VCaP (cell line): ENCODE measurements around the gene ROCK2.
"Not testable (repeated sequence)": the region's sequence is repeated elsewhere in the genome, so short reads cannot be mapped to it uniquely, and the experiment has no call there.

ENCODE experiments used
- H3K27ac ChIP-seq: fragments of 450-650 bp; 2 replicates; pipeline ENCODE4 v1.5.1; 2017
- TF ChIP-seq, protein P1 (sequence below): fragments of 450-650 bp; conservative IDR thresholded peaks from 2 replicates; pipeline ENCODE4 v1.5.1; 2017; ENCODE audit warnings: mild to moderate bottlenecking, moderate library complexity

Gene ROCK2

GRCh38 chr2:11338580-11338979 lies 5.9 kb downstream of the ROCK2 start:
- H3K27ac ChIP-seq = no peak overlapping the region
- TF ChIP-seq, protein P1, sequence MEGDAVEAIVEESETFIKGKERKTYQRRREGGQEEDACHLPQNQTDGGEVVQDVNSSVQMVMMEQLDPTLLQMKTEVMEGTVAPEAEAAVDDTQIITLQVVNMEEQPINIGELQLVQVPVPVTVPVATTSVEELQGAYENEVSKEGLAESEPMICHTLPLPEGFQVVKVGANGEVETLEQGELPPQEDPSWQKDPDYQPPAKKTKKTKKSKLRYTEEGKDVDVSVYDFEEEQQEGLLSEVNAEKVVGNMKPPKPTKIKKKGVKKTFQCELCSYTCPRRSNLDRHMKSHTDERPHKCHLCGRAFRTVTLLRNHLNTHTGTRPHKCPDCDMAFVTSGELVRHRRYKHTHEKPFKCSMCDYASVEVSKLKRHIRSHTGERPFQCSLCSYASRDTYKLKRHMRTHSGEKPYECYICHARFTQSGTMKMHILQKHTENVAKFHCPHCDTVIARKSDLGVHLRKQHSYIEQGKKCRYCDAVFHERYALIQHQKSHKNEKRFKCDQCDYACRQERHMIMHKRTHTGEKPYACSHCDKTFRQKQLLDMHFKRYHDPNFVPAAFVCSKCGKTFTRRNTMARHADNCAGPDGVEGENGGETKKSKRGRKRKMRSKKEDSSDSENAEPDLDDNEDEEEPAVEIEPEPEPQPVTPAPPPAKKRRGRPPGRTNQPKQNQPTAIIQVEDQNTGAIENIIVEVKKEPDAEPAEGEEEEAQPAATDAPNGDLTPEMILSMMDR = no peak

GRCh38 chr2:11337909-11338308 lies 6.5 kb downstream of the ROCK2 start:
- H3K27ac ChIP-seq = no peak overlapping the region
- TF ChIP-seq, protein P1 = no peak

GRCh38 chr2:11336189-11336588 lies 8.2 kb downstream of the ROCK2 start:
- TF ChIP-seq, protein P1 = no peak
- no peak overlapping the region for H3K27ac ChIP-seq

- H3K27ac ChIP-seq = no peak overlapping the region
- TF ChIP-seq, protein P1 = no peak
These were observed 10.8 kb downstream of the ROCK2 start for GRCh38 chr2:11333427-11334183.

- no peak overlapping the region for H3K27ac ChIP-seq
- TF ChIP-seq, protein P1 = no peak
These were observed 11.8 kb downstream of the ROCK2 start for GRCh38 chr2:11332596-11332995.

GRCh38 chr2:11330457-11331142 lies 13.8 kb downstream of the ROCK2 start:
- no peak overlapping the region for H3K27ac ChIP-seq
- TF ChIP-seq, protein P1 = no peak

DNA sequence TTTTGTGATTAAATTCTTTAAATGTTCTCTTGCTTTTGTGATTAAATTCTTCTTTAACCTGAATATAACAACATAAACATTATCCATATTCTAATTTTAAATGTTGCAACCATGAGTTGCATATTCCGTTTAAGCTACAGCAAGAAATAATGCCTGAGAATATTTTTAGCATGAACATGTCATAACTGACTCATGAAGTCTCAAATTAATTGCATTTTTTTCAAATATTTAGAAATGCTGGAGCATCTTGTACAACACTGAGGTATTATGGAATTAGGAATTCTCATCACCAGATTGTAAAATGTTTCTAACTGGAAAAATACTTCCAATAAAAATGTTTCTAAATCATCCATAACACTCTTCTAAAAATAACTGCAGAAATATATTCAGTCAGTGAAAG lies 14.7 kb downstream of the ROCK2 start:
- no peak overlapping the region for H3K27ac ChIP-seq
- TF ChIP-seq, protein P1 = no peak

GRCh38 chr2:11328522-11328921 lies 15.9 kb downstream of the ROCK2 start:
- not testable (repeated sequence) for H3K27ac ChIP-seq
